Measurements from ENCODE around the gene THAP8.

Gene THAP8

GRCh38 chr19:36010402-36010801 is 43.7 kb downstream of the THAP8 start:
- Histone ChIP-seq H3K9ac (ENCODE audit: low read length) (no peak overlapping the region), H4K20me1 (ENCODE audit: insufficient read depth, low read length) (no peaks in the 10 kb centered on the region), H3K9me2 (replicated peaks; ENCODE audit: insufficient read depth, low read length) (no peaks in the 10 kb centered on the region)

GRCh38 chr19:36009633-36010379 is 44.3 kb downstream of the THAP8 start:
- Histone ChIP-seq H3K4me2 (ENCODE audit: low read depth, low read length) (peak overlapping the region; percentile 29; the same call in 1 of the 2 replicates), H3K36me3 (replicated peaks; ENCODE audit: insufficient read depth, low read length) (no peaks in the 10 kb centered on the region), H3F3A (ENCODE audit: insufficient read depth, low read length) (no peaks in the 10 kb centered on the region), H3K9ac (ENCODE audit: low read length) (no peak overlapping the region), H3K27me3 (replicated peaks; ENCODE audit: insufficient read depth, low read length) (no peaks in the 10 kb centered on the region), H2AFZ (ENCODE audit: low read length) (no peak overlapping the region), H3K4me1 (ENCODE audit: low read length) (peaks cover 1% of the 10 kb centered on the region), H3K27ac (ENCODE audit: low read length) (no peak overlapping the region), H4K20me1 (ENCODE audit: insufficient read depth, low read length) (no peaks in the 10 kb centered on the region), H3K4me3 (ENCODE audit: low read length) (no peak overlapping the region), H3K9me3 (replicated peaks; ENCODE audit: insufficient read depth, low read length) (no peaks in the 10 kb centered on the region), H3K79me2 (ENCODE audit: low read length) (peaks cover 12% of the 10 kb centered on the region), H3K9me2 (replicated peaks; ENCODE audit: insufficient read depth, low read length) (no peaks in the 10 kb centered on the region)
- no peak for DNase-seq
- no peak for TF ChIP-seq EZH2phosphoT487 (IDR thresholded peaks at IDR 0.05; ENCODE audit: low read length)

More at GRCh38 chr19:36010402-36010801, 43.7 kb downstream of the THAP8 start:
- Histone ChIP-seq H3K27ac (ENCODE audit: low read length) (no peak overlapping the region), H2AFZ (ENCODE audit: low read length) (no peak overlapping the region), H3K4me1 (ENCODE audit: low read length) (peaks cover 5% of the 10 kb centered on the region), H3K4me2 (ENCODE audit: low read depth, low read length) (no peak overlapping the region), H3K9me3 (replicated peaks; ENCODE audit: insufficient read depth, low read length) (no peaks in the 10 kb centered on the region), H3K36me3 (replicated peaks; ENCODE audit: insufficient read depth, low read length) (no peaks in the 10 kb centered on the region), H3K79me2 (ENCODE audit: low read length) (peaks cover 17% of the 10 kb centered on the region), H3K27me3 (replicated peaks; ENCODE audit: insufficient read depth, low read length) (no peaks in the 10 kb centered on the region), H3F3A (ENCODE audit: insufficient read depth, low read length) (no peaks in the 10 kb centered on the region), H3K4me3 (ENCODE audit: low read length) (no peak overlapping the region)
- TF ChIP-seq EZH2phosphoT487 (IDR thresholded peaks at IDR 0.05; ENCODE audit: low read length) (no peak), EZH2 (optimal IDR thresholded peaks at IDR 0.05; ENCODE audit: low read depth, low read length) (no peak)
- TF ChIP-seq, protein P1, sequence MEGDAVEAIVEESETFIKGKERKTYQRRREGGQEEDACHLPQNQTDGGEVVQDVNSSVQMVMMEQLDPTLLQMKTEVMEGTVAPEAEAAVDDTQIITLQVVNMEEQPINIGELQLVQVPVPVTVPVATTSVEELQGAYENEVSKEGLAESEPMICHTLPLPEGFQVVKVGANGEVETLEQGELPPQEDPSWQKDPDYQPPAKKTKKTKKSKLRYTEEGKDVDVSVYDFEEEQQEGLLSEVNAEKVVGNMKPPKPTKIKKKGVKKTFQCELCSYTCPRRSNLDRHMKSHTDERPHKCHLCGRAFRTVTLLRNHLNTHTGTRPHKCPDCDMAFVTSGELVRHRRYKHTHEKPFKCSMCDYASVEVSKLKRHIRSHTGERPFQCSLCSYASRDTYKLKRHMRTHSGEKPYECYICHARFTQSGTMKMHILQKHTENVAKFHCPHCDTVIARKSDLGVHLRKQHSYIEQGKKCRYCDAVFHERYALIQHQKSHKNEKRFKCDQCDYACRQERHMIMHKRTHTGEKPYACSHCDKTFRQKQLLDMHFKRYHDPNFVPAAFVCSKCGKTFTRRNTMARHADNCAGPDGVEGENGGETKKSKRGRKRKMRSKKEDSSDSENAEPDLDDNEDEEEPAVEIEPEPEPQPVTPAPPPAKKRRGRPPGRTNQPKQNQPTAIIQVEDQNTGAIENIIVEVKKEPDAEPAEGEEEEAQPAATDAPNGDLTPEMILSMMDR (IDR thresholded peaks at IDR 0.05; ENCODE audit: low read length) = no peak
- DNase-seq = no peak

DNA sequence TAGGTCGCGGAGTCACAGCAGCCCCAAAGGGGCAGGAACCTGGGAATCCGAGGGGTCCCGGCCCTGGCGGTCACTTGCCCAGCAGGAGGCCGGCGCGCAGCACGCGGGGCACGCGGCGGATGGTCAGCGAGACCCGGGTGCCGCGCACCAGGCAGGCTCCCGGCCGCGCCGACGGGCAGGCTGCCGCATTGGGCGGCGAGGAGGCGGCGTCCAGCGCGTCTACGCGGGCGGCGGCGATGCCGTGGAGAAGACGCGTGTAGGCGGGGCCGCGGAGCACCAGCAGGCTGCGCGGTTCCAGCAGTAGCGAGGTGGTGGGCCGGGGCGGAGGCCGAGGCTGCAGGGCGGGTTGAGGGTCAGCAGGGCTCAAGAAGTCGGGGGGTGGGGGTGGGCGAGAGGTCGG is 44.9 kb downstream of the THAP8 start:
- H3K4me3 ChIP-seq (ENCODE audit: low read length) = no peak overlapping the region
- H3K9me2 ChIP-seq (replicated peaks; ENCODE audit: insufficient read depth, low read length) = no peaks in the 10 kb centered on the region
- H3K4me2 ChIP-seq (ENCODE audit: low read depth, low read length) = peak overlapping the region; percentile 29; the same call in 1 of the 2 replicates

More for the DNA sequence above, 44.9 kb downstream of the THAP8 start:
- H3K4me1 ChIP-seq (ENCODE audit: low read length) = no peaks in the 10 kb centered on the region
- peaks cover 9% of the 10 kb centered on the region for H3K79me2 ChIP-seq (ENCODE audit: low read length)
- no peak overlapping the region for H2AFZ ChIP-seq (ENCODE audit: low read length)
- H3K27me3 ChIP-seq (replicated peaks; ENCODE audit: insufficient read depth, low read length) = no peaks in the 10 kb centered on the region
- no peak overlapping the region for H3K27ac ChIP-seq (ENCODE audit: low read length)
- H3F3A ChIP-seq (ENCODE audit: insufficient read depth, low read length) = no peaks in the 10 kb centered on the region
- no peak overlapping the region for H3K9ac ChIP-seq (ENCODE audit: low read length)
- no peaks in the 10 kb centered on the region for H4K20me1 ChIP-seq (ENCODE audit: insufficient read depth, low read length)
- H3K9me3 ChIP-seq (replicated peaks; ENCODE audit: insufficient read depth, low read length) = no peaks in the 10 kb centered on the region
- DNase-seq = peak; percentile 31
- TF ChIP-seq, protein P1 (IDR thresholded peaks at IDR 0.05; ENCODE audit: low read length) = no peak
- no peak for TF ChIP-seq EZH2phosphoT487 (IDR thresholded peaks at IDR 0.05; ENCODE audit: low read length)
- no peak for TF ChIP-seq EZH2 (optimal IDR thresholded peaks at IDR 0.05; ENCODE audit: low read depth, low read length)
- H3K36me3 ChIP-seq (replicated peaks; ENCODE audit: insufficient read depth, low read length) = no peaks in the 10 kb centered on the region
